Measurements from ENCODE around the gene GNB2. TPM values are rescaled to one million over a fixed set of nuclear protein-coding genes. Genes with fewer than 3 reads are reported as not detected.

The GNB2 gene
- total RNA-seq, 4 donors from 2014 or later: 150 to 229 (median 218) TPM

DNA sequence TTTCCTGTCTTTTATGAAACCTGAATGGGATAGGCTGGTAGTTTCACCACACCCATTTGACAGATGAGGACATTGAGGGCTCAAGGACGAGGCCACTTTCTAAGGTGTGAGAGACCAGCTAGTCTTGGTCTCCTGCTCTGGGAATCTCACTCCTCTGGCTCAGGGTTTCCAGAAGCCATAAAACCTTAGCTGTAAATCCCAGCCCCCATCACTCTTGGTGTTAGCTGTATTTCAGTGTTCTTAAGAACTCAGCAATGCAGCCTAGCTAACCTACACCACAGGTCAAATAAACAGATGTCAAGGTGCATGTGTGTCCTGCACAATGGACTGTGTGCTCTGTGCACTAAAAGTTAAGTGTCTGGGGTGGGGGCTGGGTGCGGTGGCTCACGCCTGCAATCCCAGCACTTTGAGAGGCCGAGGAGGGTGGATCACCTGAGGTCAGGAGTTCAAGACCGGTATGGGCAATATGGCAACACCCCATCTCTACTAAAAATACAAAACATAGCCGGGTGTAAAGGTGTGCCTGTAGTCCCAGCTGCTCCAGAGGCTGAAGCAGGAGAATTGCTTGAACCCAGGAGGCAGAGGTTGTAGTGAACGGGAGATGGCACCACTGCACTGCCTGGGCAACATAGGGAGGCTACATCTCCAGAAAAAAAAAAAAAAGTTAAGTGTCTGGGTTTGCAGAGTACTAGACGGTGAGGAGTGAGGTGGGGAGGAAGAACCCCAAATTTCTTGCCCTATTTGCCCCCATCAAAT lies 46.2 kb downstream of the GNB2 start:
- intact Hi-C loops (cut with DNase I): no loop called here
- H3K4me3 ChIP-seq: no peak overlapping the region
- H3K4me1 ChIP-seq: peaks cover 6 to 12% (median 10%) of the 10 kb centered on the region in 4 donors
- 42% methylated on average over 4 of the region's 8 CpGs for WGBS
- TF ChIP-seq POLR2AphosphoS5 (IDR thresholded peaks at IDR 0.05): no peak
- no peak for TF ChIP-seq POLR2A (IDR thresholded peaks at IDR 0.05; ENCODE audit: low read depth)
- TF ChIP-seq, protein P1, sequence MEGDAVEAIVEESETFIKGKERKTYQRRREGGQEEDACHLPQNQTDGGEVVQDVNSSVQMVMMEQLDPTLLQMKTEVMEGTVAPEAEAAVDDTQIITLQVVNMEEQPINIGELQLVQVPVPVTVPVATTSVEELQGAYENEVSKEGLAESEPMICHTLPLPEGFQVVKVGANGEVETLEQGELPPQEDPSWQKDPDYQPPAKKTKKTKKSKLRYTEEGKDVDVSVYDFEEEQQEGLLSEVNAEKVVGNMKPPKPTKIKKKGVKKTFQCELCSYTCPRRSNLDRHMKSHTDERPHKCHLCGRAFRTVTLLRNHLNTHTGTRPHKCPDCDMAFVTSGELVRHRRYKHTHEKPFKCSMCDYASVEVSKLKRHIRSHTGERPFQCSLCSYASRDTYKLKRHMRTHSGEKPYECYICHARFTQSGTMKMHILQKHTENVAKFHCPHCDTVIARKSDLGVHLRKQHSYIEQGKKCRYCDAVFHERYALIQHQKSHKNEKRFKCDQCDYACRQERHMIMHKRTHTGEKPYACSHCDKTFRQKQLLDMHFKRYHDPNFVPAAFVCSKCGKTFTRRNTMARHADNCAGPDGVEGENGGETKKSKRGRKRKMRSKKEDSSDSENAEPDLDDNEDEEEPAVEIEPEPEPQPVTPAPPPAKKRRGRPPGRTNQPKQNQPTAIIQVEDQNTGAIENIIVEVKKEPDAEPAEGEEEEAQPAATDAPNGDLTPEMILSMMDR (IDR thresholded peaks at IDR 0.05): no peak
- TF ChIP-seq EP300 (IDR thresholded peaks at IDR 0.05): no peak
- peaks cover 0 to 57% (median 22%) of the 10 kb centered on the region in 4 donors for H3K27me3 ChIP-seq
- no peaks in the 10 kb centered on the region for H3K36me3 ChIP-seq
- no peaks in the 10 kb centered on the region for H3K9me3 ChIP-seq
- no peak overlapping the region for H3K27ac ChIP-seq (replicated peaks in 1 of 4)
- DNase-seq (ENCODE audit: extremely low spot score): no peak

GRCh38 chr7:100720279-100720670 lies 46.7 kb downstream of the GNB2 start, which contains the start of gene EPO:
Gene EPO (plus strand): TSS chr7:100720468. CDS start chr7:100720981, 513 bp downstream.
- 8% methylated on average over 4 of the region's 21 CpGs for WGBS
- Histone ChIP-seq H3K27ac (replicated peaks in 1 of 4) (no peak within 1 kb of the TSS), H3K4me1 (peaks cover 6 to 16% (median 15%) of the 10 kb centered on the region in 4 donors), H3K27me3 (peaks cover 0 to 57% (median 22%) of the 10 kb centered on the region in 4 donors), H3K4me3 (peak within 1 kb of the TSS in 2 of 4 donors; percentile 12 to 30), H3K9me3 (no peaks in the 10 kb centered on the region), H3K36me3 (no peaks in the 10 kb centered on the region)
- no peak for DNase-seq (ENCODE audit: extremely low spot score)
- no peak for TF ChIP-seq EP300 (IDR thresholded peaks at IDR 0.05)
- TF ChIP-seq POLR2AphosphoS5 (IDR thresholded peaks at IDR 0.05): no peak
- TF ChIP-seq, protein P1 (IDR thresholded peaks at IDR 0.05): no peak
- TF ChIP-seq POLR2A (IDR thresholded peaks at IDR 0.05; ENCODE audit: low read depth): no peak
- intact Hi-C loops (cut with DNase I): no loop called here

DNA sequence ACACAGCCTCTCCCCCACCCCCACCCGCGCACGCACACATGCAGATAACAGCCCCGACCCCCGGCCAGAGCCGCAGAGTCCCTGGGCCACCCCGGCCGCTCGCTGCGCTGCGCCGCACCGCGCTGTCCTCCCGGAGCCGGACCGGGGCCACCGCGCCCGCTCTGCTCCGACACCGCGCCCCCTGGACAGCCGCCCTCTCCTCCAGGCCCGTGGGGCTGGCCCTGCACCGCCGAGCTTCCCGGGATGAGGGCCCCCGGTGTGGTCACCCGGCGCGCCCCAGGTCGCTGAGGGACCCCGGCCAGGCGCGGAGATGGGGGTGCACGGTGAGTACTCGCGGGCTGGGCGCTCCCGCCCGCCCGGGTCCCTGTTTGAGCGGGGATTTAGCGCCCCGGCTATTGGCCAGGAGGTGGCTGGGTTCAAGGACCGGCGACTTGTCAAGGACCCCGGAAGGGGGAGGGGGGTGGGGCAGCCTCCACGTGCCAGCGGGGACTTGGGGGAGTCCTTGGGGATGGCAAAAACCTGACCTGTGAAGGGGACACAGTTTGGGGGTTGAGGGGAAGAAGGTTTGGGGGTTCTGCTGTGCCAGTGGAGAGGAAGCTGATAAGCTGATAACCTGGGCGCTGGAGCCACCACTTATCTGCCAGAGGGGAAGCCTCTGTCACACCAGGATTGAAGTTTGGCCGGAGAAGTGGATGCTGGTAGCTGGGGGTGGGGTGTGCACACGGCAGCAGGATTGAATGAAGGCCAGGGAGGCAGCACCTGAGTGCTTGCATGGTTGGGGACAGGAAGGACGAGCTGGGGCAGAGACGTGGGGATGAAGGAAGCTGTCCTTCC lies 47.3 kb downstream of the GNB2 start:
- H3K4me1 ChIP-seq: peaks cover 6 to 22% (median 20%) of the 10 kb centered on the region in 4 donors
- DNase-seq (ENCODE audit: extremely low spot score): no peak
- H3K27me3 ChIP-seq: peaks cover 0 to 57% (median 22%) of the 10 kb centered on the region in 4 donors
- no peaks in the 10 kb centered on the region for H3K9me3 ChIP-seq
- H3K27ac ChIP-seq (replicated peaks in 1 of 4): no peak overlapping the region
- peak overlapping the region in 2 of 4 donors; percentile 12 to 30 for H3K4me3 ChIP-seq
- intact Hi-C loops (cut with DNase I): no loop called here
- no peaks in the 10 kb centered on the region for H3K36me3 ChIP-seq
- 15% methylated on average over 19 of the region's 56 CpGs for WGBS
- TF ChIP-seq, protein P1 (IDR thresholded peaks at IDR 0.05): no peak
- TF ChIP-seq POLR2A (IDR thresholded peaks at IDR 0.05; ENCODE audit: low read depth) (no peak), POLR2AphosphoS5 (IDR thresholded peaks at IDR 0.05) (no peak), EP300 (IDR thresholded peaks at IDR 0.05) (no peak)

DNA sequence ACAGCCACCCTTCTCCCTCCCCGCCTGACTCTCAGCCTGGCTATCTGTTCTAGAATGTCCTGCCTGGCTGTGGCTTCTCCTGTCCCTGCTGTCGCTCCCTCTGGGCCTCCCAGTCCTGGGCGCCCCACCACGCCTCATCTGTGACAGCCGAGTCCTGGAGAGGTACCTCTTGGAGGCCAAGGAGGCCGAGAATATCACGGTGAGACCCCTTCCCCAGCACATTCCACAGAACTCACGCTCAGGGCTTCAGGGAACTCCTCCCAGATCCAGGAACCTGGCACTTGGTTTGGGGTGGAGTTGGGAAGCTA lies 47.9 kb downstream of the GNB2 start:
- no peak for DNase-seq (ENCODE audit: extremely low spot score)
- Histone ChIP-seq H3K9me3 (no peaks in the 10 kb centered on the region), H3K27ac (replicated peaks in 1 of 4) (no peak overlapping the region), H3K4me3 (no peak overlapping the region), H3K36me3 (no peaks in the 10 kb centered on the region), H3K27me3 (peaks cover 0 to 55% (median 22%) of the 10 kb centered on the region in 4 donors), H3K4me1 (peaks cover 6 to 27% (median 22%) of the 10 kb centered on the region in 4 donors)
- intact Hi-C loops (cut with DNase I): no loop called here
- TF ChIP-seq POLR2A (IDR thresholded peaks at IDR 0.05; ENCODE audit: low read depth): no peak
- WGBS: 89% methylated on average over 8 of the region's 8 CpGs
